Brain microvascular endothelial cell (primary cell): ENCODE results near the gene TTC22.

ENCODE experiments used
- DNase-seq: peaks from one replicate; pipeline ENCODE4 v3.0.0-alpha.2; 2020
- H3K27ac ChIP-seq: fragments of 250-450 bp; sonication (Bioruptor Pico); 2 replicates; pipeline ENCODE4 v1.5.1; 2020; ENCODE audit warnings: mild to moderate bottlenecking, moderate library complexity
- H3K27me3 ChIP-seq: fragments of 250-450 bp; sonication (Bioruptor Pico); replicated peaks from 2 replicates; pipeline ENCODE4 v1.5.1; 2020; ENCODE audit warnings: mild to moderate bottlenecking
- H3K36me3 ChIP-seq: fragments of 250-450 bp; sonication (Bioruptor Pico); replicated peaks from 2 replicates; pipeline ENCODE4 v1.5.1; 2020; ENCODE audit warnings: mild to moderate bottlenecking
- H3K4me3 ChIP-seq: 2 replicates; pipeline ENCODE4 v1.5.1; 2011; ENCODE audit warnings: low read depth, mild to moderate bottlenecking, control low read depth, low read length, moderate library complexity
- CTCF ChIP-seq: IDR thresholded peaks from 2 replicates; pipeline ENCODE4 v1.5.1; 2011; ENCODE audit warnings: low read depth, mild to moderate bottlenecking, moderate library complexity, low read length, control low read depth, inconsistent platforms; ENCODE audit errors: missing control alignments
- in situ Hi-C: cut with HindIII; loops from 2 replicates; pipeline ENCODE4 v1.10.0; 2017; ENCODE audit warnings: low sequenced_read_pairs, low pct_ligation_motif_present

The TTC22 gene

GRCh38 chr1:54846716-54847284 lies 45.7 kb upstream of the TTC22 start:
- in situ Hi-C loops, result no loop called here
- Histone ChIP-seq H3K27me3 (no peaks in the 10 kb centered on the region), H3K4me3 (no peak overlapping the region), H3K27ac (no peak overlapping the region), H3K36me3 (peaks cover 28% of the 10 kb centered on the region)
- no peak for DNase-seq
- no peak for TF ChIP-seq CTCF

- in situ Hi-C loops, result no loop called here
- no peak for TF ChIP-seq CTCF
- Histone ChIP-seq H3K36me3 (peaks cover 23% of the 10 kb centered on the region), H3K27me3 (no peaks in the 10 kb centered on the region), H3K4me3 (no peak overlapping the region), H3K27ac (no peak overlapping the region)
- no peak for DNase-seq
These were observed 45.2 kb upstream of the TTC22 start for GRCh38 chr1:54846301-54846700.

GRCh38 chr1:54845772-54846171 lies 44.6 kb upstream of the TTC22 start:
- DNase-seq, result no peak
- no peak overlapping the region for H3K27ac ChIP-seq
- TF ChIP-seq CTCF, result no peak
- no peak overlapping the region for H3K4me3 ChIP-seq
- peaks cover 18% of the 10 kb centered on the region for H3K36me3 ChIP-seq
- H3K27me3 ChIP-seq, result no peaks in the 10 kb centered on the region
- in situ Hi-C loops, result no loop called here

- H3K4me3 ChIP-seq, result no peak overlapping the region
- no peak overlapping the region for H3K27ac ChIP-seq
- H3K36me3 ChIP-seq, result peaks cover 10% of the 10 kb centered on the region
- TF ChIP-seq CTCF, result no peak
- in situ Hi-C loops, result no loop called here
- no peaks in the 10 kb centered on the region for H3K27me3 ChIP-seq
- DNase-seq, result no peak
These were observed 43.4 kb upstream of the TTC22 start for GRCh38 chr1:54844564-54844963.

GRCh38 chr1:54843449-54843848 lies 42.3 kb upstream of the TTC22 start:
- Histone ChIP-seq H3K4me3 (no peak overlapping the region), H3K27ac (no peak overlapping the region), H3K36me3 (peaks cover 5% of the 10 kb centered on the region), H3K27me3 (no peaks in the 10 kb centered on the region)
- DNase-seq, result no peak
- no peak for TF ChIP-seq CTCF
- in situ Hi-C loops, result no loop called here

- in situ Hi-C loops, result no loop called here
- TF ChIP-seq CTCF, result no peak
- DNase-seq, result no peak
- H3K4me3 ChIP-seq, result no peak overlapping the region
- no peak overlapping the region for H3K27ac ChIP-seq
- H3K27me3 ChIP-seq, result no peaks in the 10 kb centered on the region
- H3K36me3 ChIP-seq, result peaks cover 2% of the 10 kb centered on the region
These were observed 41.8 kb upstream of the TTC22 start for GRCh38 chr1:54842963-54843362.
